ENCODE data around the gene ATP6AP1. TPM values are rescaled to one million over a fixed set of nuclear protein-coding genes. Genes with fewer than 3 reads are reported as not detected.

ATP6AP1 gene
- total RNA-seq, 1 donor from 2014 or later = 52.6 TPM

DNA sequence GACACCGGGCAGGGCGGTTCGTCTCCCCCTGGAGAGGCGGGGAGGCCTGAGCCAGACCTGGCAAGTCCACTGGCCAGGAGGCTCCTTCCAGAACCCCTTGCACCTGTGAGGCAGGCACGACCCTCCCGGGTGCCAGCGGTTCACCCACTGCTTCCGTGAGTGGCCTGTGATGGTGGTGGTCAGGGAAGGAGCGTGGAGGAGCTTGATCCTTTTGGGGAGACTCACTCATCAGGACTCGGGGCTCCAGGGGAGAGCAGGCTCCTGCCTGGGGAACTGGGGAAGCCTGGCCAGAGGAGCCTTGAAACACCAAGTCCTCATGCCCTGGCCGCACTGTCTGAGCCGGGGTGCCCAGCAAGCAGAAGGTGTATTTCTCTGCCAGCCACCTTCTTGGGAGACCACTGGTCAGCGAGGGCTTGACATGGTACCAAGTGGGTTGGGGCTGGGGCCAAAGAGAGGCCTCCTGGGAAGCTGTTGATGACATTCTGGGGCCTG is 16.3 kb downstream of the ATP6AP1 start:
- no peak for DNase-seq (ENCODE audit: low spot score in 2 of 2)
- Histone ChIP-seq H3K9me3 (no peaks in the 10 kb centered on the region), H3K36me3 (peaks cover 28 to 45% of the 10 kb centered on the region in 2 donors), H3K4me3 (peak overlapping the region; percentile 77 to 85), H3K27ac (peak overlapping the region; percentile 79 to 80), H3K27me3 (no peaks in the 10 kb centered on the region), H3K4me1 (peaks cover 0 to 13% of the 10 kb centered on the region in 2 donors)
- intact Hi-C loops (cut with DNase I) = loop anchor here (5.0 kb wide), 2 partner anchors 32 to 38 kb away; partner anchors contain the start of genes DNASE1L1 and LAGE3
- TF ChIP-seq, protein P1, sequence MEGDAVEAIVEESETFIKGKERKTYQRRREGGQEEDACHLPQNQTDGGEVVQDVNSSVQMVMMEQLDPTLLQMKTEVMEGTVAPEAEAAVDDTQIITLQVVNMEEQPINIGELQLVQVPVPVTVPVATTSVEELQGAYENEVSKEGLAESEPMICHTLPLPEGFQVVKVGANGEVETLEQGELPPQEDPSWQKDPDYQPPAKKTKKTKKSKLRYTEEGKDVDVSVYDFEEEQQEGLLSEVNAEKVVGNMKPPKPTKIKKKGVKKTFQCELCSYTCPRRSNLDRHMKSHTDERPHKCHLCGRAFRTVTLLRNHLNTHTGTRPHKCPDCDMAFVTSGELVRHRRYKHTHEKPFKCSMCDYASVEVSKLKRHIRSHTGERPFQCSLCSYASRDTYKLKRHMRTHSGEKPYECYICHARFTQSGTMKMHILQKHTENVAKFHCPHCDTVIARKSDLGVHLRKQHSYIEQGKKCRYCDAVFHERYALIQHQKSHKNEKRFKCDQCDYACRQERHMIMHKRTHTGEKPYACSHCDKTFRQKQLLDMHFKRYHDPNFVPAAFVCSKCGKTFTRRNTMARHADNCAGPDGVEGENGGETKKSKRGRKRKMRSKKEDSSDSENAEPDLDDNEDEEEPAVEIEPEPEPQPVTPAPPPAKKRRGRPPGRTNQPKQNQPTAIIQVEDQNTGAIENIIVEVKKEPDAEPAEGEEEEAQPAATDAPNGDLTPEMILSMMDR (IDR thresholded peaks at IDR 0.05) = no peak

GRCh38 chrX:154445776-154446175 is 17.3 kb downstream of the ATP6AP1 start:
- Histone ChIP-seq H3K4me3 (no peak overlapping the region), H3K27me3 (no peaks in the 10 kb centered on the region), H3K36me3 (peaks cover 32 to 45% of the 10 kb centered on the region in 2 donors), H3K27ac (no peak overlapping the region), H3K9me3 (no peaks in the 10 kb centered on the region), H3K4me1 (peaks cover 0 to 13% of the 10 kb centered on the region in 2 donors)
- intact Hi-C loops (cut with DNase I) = no loop called here
- TF ChIP-seq, protein P1 (IDR thresholded peaks at IDR 0.05) = no peak
- DNase-seq (ENCODE audit: low spot score in 2 of 2) = no peak

DNA sequence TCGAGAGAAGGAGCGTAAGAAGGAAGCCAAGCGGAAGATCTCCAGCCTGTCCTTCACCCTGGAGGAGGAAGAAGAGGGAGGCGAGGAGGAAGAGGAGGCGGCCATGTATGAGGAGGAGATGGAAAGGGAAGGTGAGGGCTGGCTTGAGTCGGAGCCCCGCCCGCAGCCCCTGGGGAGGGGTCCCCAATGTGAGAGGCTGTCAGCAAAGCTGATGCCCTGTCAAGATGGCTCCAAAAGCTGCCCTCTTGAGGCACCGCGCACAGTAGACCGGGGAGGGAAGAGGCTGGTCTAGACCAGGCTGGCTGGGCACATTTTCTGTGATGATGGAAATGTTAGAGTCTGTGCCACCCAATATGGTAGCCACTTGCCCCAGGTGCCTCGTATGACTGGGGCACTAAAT is 18.0 kb downstream of the ATP6AP1 start:
- Histone ChIP-seq H3K36me3 (peaks cover 28 to 40% of the 10 kb centered on the region in 2 donors), H3K27ac (no peak overlapping the region), H3K27me3 (no peaks in the 10 kb centered on the region), H3K4me1 (peaks cover 0 to 13% of the 10 kb centered on the region in 2 donors), H3K4me3 (no peak overlapping the region), H3K9me3 (no peaks in the 10 kb centered on the region)
- intact Hi-C loops (cut with DNase I) = no loop called here
- TF ChIP-seq, protein P1 (IDR thresholded peaks at IDR 0.05) = no peak
- no peak for DNase-seq (ENCODE audit: low spot score in 2 of 2)

- H3K36me3 ChIP-seq = peaks cover 26 to 28% of the 10 kb centered on the region in 2 donors
- intact Hi-C loops (cut with DNase I) = no loop called here
- H3K9me3 ChIP-seq = no peaks in the 10 kb centered on the region
- H3K27me3 ChIP-seq = no peaks in the 10 kb centered on the region
- H3K4me1 ChIP-seq = peaks cover 0 to 12% of the 10 kb centered on the region in 2 donors
- TF ChIP-seq, protein P1 (IDR thresholded peaks at IDR 0.05) = no peak
- no peak overlapping the region for H3K4me3 ChIP-seq
- no peak overlapping the region for H3K27ac ChIP-seq
- DNase-seq (ENCODE audit: low spot score in 2 of 2) = no peak
These were observed 20.0 kb downstream of the ATP6AP1 start for GRCh38 chrX:154448484-154448883.

DNA sequence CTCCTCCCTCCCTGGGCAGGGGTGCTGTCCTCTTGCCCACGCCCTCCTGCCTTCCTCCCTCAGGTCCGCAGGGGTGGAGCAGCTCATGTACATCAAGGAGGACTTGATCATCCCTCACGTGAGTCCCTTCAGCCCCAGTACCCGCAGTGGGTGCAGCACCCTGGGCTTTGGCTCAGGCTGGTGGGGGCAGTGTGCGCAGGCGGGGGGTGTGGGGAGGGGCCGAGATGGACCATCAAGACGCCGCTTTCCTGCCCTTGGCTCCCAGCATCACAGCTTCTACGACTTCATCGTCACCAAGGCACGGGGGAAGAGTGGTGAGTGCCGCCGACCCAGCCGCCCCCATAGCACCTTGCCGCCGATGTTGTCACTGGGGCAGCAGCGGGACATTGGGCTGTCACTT is 21.1 kb downstream of the ATP6AP1 start:
- Histone ChIP-seq H3K4me3 (no peak overlapping the region), H3K27ac (no peak overlapping the region), H3K27me3 (no peaks in the 10 kb centered on the region), H3K9me3 (no peaks in the 10 kb centered on the region), H3K36me3 (peaks cover 26 to 28% of the 10 kb centered on the region in 2 donors), H3K4me1 (peaks cover 0 to 7% of the 10 kb centered on the region in 2 donors)
- TF ChIP-seq, protein P1 (IDR thresholded peaks at IDR 0.05) = no peak
- no peak for DNase-seq (ENCODE audit: low spot score in 2 of 2)
- intact Hi-C loops (cut with DNase I) = no loop called here

GRCh38 chrX:154450312-154450711 is 21.8 kb downstream of the ATP6AP1 start:
- Histone ChIP-seq H3K4me1 (peaks cover 0 to 1% of the 10 kb centered on the region in 2 donors), H3K27ac (no peak overlapping the region), H3K9me3 (no peaks in the 10 kb centered on the region), H3K36me3 (peaks cover 26 to 28% of the 10 kb centered on the region in 2 donors), H3K4me3 (no peak overlapping the region), H3K27me3 (no peaks in the 10 kb centered on the region)
- intact Hi-C loops (cut with DNase I) = no loop called here
- DNase-seq (ENCODE audit: low spot score in 2 of 2) = no peak
- TF ChIP-seq, protein P1 (IDR thresholded peaks at IDR 0.05) = no peak

Measured in ascending aorta (tissue), 2 donors.